GM21619 (cell line): ENCODE results near the gene SLC26A9.

Experiments used
- ATAC-seq: cut with Tn5 transposase; IDR thresholded peaks from one replicate; pipeline ENCODE4 v1.9.1; 2021; ENCODE audit not compliant: unreplicated experiment

Gene SLC26A9

DNA sequence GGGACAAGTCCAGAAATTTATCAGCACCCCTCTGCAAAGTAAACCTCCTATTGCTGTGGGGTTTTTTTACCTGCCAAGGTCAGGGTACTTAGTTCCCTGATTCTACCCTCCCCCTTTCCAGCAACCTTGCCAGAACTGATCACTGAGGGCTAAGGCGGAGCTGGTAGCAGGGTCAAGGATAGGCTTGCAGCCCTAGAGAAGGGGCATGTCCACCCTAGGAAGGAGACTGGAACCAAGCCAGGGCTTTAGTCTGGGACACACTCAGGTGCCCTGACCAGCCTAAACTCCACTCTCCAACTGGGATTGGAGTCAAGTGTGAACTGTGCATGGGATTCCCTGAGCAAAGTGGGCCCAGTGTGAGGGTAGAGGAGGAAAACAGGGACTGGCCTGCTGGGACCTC, 6.5 kb upstream of the SLC26A9 start:
- ATAC-seq: no peak

DNA sequence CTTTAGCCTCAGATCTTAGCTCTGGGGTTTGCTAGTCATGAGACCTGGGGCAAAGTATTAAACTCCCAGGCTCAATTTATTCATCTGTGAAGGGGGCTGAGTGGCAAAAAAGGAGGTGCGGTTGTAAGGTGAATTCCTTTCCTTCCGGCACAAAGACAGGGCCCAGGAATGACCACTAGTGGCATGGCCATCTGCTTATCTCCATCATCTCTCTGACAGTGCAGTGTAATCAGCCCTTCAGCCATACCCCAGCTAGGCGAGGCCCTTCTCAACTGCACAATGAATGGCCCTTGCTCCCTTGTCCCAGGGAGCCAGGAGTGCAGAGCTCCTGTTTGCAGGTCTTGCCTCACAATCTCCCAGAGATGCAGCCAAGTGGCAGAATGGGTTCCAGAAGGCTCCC, 5.6 kb upstream of the SLC26A9 start:
- no peak for ATAC-seq

DNA sequence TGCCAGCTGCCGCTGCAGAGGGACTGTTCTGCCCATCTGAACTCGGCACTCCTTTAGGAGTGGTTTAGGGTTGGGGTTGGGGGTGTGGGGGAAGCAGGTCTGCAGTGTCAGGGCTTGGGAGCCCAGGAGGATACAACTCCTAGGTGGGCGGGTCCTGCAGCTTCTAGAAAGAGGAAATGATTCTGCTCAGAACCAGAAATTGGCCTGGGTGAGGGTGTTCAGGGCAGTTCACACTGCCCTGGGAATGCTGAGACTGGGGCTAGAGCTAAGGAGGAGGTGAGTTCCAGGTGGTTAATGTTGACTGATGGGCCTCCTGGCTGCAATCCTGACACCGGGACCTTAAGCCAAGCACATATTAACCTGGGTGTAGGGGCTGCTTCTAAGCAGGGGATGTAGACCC, 4.8 kb upstream of the SLC26A9 start:
- no peak for ATAC-seq

DNA sequence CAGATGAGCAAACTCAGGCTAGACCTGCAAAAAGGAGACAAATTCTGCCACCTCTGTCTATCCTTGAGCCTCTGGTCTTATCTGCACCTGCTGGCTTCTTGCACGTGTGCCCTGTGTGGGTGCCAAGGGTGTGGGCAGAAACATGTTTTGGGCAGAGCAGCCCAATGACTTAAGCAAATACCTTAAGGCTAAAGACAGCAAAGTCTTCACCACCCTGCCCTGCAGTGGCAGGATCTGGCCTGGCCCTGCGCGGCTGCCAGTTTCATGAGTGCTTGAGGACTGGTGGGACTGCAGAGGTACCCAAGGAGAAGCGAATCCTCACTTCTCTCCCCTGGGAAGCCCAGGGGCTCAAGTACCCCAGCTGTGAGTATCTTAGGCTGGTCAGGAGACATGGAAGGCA, 3.8 kb upstream of the SLC26A9 start:
- no peak for ATAC-seq

DNA sequence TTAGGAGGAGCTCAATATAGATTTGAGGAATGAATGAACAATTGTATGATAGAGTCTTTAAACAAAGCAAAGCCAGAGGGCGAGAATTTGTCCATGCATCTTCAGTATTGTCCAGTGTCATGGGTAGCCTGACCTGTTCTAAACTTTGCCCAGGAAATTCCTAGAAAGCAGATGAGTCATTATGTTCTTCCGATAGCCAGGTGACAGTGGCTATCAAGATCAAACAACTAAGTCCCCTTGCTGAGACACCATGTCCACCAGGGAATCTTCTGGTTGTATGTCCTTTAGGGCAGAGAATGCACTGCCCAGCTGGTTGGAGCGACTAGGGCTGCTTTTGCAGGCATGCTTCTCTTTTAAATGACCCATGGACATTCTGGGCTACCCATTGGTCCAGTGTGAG, 1.8 kb upstream of the SLC26A9 start:
- ATAC-seq: no peak

DNA sequence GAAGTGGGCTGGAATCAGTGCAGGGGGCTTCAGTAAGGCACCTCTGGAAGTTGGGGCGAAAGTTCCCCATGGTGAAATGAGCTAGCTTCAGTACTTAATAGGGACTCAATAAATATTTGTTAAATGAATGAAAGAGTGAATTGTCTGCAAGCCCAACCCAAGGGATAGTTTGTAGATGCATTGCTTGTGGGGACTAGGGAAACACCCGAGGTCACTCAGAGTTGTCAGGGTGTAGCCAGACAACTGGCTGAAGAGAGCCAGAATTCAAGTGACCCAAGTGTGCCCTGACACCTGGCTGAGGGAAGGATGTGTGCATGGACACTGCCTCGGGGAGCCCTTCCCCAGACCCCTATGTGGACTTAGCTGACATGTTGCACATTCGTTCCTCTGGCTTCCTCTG, 1.3 kb upstream of the SLC26A9 start:
- no peak for ATAC-seq

DNA sequence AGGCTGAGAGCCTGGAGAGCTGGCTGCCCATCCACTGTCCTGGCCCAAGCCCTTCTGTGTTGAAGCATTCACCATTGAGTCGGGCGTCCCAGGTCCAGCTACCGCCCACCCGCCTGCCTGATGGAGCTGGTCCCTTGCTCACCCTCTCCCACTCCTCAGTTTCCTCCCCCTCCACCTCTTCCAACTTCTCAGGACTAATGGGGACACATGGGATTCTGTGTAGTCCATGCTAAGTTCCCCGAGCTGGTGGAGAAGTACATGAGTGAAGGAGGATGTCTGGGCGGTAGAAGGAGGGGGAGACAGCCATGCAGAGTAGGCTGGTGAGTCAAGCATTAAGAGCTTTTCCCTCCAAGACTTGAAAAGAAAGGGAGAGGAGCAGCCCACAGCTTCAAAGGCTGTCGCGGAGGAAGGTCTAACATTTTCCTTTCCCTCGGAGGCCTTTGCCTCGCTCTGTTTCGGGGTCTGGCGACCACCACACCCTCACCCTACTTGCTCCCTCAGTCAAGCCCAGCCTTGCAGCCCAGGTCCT, 561 bp downstream of the SLC26A9 start:
- ATAC-seq: no peak

DNA sequence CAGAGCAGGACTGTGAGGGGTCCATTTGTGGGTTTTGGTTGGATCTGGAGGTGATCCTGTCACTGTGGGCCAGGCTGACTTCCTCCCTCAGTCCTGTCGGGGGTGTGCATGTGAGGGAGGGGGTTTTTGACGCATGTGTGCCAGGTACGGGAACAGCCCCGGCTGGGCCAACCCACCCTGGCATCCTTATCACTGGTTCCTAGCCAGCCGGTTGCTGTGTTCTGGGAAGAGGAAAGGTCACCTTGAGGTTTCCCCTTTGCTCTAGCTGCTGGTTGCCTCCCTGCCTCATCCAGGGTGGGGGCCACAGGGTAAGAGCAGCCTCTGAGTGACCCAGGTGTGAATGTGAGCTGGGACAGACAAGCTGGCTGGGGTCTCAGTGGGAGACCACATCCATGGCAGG, 2.5 kb downstream of the SLC26A9 start:
- ATAC-seq: no peak

DNA sequence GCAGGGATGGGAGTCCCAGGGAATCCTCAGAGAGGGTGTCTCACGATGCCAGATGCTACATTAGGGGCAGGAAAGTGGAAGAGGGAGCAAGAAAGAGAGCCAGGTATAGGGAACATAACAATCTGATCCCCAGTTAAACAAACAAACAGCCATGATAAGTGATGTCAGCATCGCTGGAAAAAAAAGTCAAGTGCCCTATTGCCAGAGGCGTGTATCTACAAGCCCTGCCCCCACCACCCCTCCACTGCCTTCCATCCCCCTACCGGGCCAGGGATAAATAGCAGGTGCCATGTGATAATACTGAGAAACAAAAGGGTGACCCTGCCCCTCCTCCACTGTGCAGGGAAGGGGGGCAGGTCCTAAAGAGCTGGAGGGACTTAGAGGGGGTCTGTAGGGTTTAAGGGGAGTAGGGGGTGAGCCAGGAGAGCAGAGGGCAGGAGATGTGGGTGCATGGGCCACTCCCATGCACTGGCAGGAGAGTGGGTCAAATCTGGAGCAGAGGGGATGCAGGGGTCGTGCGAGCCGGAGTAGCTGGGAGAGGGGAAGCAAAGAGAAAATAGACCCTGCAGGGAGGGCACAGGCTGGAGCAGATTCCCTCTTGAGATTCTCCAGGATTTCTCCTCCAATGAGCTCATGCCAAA, 3.4 kb downstream of the SLC26A9 start:
- no peak for ATAC-seq

DNA sequence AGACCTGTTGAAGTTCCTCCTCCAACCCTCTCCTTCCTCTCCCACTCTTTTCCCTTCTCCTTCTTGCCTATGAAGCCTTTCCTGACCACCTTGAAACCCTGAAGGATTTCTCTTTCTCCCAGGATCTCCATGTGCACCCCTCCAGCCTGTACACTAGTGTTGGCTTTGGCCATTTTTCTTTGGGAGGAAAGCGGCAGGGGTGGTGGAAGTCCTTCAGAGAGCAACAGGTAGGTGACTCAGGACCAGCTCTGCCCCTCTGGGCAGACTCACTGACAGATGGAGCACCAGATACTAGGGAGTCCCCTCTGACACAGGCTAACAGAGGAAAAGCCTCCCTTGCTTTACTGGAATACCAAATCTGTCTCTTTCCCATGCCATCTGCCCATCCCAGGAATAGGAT, 4.6 kb downstream of the SLC26A9 start:
- ATAC-seq: no peak

DNA sequence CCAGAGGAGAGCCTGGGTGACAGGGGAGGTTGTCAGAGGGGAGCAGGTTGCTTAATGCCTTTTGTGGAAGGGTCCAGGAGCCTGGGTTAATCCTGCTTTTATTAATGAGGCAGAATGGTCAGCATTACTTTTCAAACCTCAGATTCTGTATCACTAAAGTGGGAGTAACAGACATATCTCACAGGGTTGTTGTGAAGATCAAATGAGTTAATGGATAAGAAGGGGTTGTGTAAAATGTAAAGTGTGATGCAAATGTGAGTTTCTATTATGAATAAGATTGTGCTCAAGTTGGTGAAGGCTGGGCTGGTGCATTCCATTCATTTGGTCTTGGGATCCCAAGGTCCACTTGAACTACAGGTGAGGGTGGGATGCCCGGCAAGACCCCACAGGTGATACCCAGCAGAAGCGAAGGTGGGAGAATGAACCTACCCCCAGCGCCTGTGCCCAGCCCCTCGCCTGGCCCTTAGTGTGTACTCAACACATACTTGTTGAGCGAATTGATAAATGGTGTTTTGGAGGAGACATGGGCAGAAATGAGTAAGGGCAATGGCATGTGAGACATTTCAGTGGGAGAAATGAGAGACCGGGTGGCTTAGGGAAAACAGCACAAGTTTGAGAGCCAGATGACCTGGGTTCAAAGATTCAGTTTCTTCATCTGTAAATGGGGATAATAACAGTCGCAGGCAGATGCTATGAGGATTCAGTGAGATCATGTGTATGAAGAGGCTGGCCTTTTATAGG, 6.2 kb downstream of the SLC26A9 start:
- ATAC-seq: no peak

DNA sequence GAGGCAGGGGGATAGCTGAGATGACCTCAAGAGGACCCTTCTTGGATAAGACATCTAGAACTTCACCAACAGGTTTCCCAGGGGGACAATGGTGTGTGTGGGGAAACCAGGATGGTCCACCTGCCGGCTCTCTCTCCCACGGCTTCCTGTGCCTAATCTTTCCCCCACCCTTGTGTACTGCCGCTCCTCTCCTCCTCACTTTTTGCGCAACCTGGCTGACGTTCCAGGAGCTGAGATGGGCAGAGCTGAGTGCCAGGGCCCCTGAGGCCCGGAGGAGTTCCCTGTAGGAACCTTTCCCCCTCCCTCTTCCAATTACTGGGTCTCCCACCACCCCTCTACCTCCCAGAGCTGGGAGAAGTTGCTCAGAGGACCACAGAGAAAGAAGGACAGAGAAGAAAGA, 6.9 kb downstream of the SLC26A9 start:
- no peak for ATAC-seq

DNA sequence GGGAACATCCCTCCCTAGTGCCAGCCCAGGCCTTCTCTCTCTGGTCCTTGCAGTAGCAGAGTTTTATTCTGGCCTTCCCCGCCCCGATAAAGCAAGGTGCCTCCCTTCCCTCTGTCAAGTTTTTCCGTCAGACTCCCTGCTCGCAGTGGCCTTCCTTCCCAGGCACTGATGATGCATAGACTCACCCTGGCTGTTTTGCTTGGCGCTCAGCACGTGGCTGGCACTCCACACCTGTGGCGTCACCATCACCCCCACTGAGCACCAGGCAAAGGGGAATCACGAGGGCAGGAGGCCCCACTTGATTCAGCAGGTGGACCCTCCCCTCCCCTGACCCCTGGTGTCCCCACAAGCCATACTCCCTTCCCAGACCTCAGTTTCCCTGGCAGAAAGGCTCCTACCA, 7.4 kb downstream of the SLC26A9 start:
- no peak for ATAC-seq

DNA sequence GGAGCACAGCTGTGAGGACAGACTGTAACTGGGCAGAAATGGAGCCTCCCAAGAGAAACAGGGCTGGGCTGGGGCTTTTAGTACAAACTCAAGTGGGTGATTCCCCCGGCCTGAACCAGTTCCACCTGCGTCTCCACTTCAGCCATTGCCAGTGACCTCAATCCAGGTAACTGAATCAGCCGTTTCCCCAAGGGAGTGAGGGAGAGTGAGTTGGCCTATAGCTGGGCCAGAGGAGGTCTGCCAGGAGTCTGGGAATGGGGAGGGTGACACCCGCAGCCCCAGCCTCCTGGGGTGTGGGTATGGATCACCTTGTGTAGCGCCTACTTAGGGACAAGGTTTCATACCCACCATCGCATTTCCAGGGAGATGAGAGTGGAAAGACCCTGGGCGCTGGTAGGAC, 8.5 kb downstream of the SLC26A9 start:
- no peak for ATAC-seq

DNA sequence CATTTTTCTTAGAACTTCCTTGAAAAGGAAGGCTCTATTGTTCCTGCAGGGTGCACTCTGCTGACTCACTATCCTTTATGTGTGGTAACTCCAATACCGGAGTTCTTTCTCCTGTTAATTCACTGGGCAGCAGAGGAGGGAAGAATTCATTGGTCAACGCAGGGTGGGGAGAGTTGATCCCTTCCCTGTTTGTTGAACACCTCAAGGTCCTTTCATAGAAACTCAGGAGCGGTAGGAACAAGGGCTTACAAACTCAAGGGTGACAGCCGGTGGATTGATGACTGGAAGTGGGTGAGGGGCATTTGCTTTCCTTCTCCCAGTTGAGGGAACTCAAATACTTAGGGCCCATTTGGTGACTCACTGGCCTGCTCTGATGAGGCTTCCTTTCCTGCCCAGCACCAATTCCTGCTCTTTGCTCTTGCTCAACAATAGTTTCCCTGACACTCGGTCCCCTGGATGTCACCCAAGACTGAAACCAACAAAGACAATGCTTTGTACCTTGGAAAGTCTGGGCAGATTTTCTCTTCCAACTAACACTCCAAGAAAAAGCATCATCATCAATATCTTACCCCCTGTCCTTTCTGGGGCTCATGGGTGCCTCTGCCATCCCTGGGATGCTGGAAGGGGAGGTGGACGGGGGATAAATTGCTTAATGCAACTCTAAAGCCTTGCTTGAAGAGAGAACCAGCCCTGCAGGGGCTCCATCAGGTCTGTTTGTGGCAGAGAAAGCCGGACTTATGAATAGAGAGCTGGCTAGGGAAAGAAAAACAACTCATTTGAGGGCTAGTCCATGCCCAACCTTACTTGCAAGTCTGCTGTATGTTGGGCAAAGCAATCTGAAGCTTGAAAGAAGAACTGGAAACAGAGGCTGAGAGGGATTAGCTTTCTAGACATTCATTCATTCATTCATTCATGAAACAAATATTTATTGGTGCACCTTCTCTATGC, 9.3 kb downstream of the SLC26A9 start:
- no peak for ATAC-seq

DNA sequence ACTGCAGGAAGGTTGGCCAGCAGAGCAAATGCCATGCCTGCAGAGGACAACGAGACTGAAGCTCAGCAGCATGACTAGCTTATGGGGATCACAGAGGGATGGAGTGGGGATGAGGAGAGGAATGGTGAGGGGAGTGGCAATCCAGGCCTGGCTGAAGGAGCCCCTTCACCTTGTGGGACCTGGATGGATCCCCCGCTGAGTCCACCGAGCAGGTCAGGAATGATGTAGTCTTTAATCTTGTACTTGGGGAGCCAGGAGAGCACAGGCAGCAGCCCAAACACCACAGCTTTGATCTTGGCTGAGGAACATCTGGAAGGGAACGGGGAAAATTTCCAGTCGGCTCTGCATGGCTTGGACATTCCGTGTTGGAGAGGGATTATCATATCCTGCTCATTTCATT, 10.5 kb downstream of the SLC26A9 start:
- no peak for ATAC-seq

DNA sequence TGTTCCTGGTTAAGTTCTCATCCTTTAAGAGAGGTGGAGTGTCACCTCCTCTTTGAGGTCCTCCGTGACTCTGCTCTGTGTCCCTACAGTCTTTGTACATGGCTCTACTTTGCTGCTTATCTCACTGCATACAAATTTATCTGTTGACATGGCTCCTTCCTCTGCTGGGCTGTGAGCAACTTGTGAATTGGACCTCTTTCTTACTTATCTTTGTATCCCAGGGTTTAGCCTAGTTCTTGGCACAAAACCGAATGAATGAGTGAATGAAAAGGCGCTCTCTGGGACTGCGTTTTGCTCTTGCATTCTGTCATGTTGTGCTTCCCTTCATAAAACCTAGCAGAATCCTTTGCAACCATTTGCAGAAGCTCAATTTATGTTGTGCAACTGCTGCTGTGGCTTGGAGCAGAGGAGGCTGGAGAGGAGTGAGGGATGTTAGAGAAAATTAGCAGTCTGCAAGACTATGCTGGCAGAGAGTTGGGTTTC, 12.4 kb downstream of the SLC26A9 start:
- no peak for ATAC-seq

DNA sequence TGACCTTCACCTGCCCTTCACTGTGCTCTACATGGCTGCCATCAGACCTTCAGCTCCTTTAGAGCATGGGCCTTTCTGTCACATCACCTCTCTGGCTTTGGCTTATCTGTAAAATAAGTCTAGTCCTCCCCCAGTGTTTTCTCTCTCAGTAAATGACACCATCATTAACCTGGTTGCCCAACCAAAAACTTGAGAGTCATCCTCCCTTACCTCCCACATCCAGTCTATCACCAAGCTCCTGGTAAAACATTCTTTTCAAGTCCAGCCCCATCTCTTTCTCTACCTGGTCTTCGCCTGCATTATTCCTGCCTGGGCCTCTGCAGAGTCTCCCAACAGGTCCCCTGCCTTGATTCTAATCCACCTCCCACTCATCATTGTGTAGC, 13.1 kb downstream of the SLC26A9 start:
- ATAC-seq: no peak

DNA sequence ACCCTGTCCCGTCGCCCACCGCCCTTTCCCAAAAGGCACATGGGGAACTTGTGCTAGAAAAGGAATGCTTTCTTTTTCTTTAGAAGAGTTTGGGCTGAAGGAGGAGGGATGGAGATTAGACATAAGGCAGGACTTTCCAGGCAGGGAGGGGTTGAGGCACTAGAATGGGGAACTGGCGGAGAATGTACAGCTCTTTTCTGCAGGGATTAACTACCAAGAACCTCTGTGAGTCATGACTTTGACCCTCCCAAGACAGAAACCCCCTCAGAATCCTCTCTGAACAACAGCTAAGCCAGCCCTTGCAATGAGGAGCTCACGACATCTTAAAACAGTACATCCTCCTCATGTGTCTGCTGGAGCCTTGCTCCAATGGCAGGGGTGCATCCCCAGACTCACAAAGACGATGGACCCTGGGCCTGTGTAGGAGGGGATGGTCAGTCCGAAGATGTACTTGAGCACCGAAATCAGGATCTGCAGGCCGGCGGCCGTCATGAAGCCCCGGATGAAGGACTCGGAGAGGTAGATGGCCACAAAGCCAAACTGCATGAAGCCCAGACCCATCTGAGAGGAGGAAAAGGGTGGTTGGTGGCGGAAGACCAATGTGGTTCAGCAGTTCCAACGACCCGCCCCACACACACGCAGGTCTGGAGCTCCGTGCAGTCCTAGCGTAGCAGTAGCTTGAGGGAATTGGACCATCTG, 13.6 kb downstream of the SLC26A9 start:
- no peak for ATAC-seq

DNA sequence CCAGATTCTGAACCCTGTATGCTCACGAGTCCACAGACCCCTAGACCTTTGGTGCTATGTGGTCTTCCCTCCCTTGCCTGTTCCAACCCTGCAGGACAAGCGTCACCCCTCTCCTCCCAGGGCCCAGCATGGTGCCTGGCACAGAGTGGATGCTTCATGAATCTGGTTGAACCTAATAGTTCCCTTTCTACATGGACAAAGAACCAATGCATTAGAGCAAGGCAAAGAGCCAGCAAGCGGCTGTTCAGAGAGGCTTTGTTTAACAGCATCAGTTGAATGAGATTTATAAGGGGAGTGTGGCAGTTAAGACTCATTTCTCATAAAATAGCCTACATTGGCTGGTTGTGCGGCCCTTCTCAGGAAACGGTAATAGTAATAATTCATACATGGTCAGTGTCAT, 14.9 kb downstream of the SLC26A9 start:
- ATAC-seq: no peak

DNA sequence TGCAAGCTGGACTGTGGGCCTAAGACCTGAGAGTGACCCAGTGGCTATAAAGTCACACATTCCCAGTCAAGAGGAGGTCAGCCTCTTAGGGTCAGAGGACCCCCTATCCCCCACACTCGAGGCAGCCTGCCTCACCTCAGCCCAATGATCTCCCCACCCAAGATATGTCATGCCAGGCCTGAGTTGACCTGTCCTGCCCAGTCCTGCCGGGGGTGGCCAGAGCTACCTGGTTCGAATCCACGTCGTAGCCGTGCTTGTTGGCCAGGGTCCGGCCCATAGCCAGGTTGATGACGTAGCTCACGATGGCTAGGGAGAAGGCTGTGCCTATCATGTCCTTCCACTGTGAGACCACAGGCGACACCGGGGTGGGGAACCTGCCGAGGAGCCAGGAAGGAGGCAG, 15.6 kb downstream of the SLC26A9 start:
- ATAC-seq: no peak
